KMS-11 (cell line): ENCODE measurements around the gene PHLDA2.

Source experiments
- H2AFZ ChIP-seq: fragments of 200-600 bp; sonication (generic); 2 replicates; pipeline ENCODE4 v1.6.1; 2016; ENCODE audit warnings: antibody characterized with exemption, mixed run types, low read depth
- H3K27ac ChIP-seq: fragments of 200-600 bp; sonication (generic); 2 replicates; pipeline ENCODE4 v1.6.1; 2016; ENCODE audit warnings: mild to moderate bottlenecking, mixed run types
- H3K27me3 ChIP-seq: fragments of 200-600 bp; sonication (generic); 2 replicates; pipeline ENCODE4 v1.6.1; 2017; ENCODE audit warnings: mild to moderate bottlenecking, low read depth, mixed run types, moderate library complexity; ENCODE audit not compliant: insufficient read depth
- H3K36me3 ChIP-seq: fragments of 200-600 bp; sonication (generic); 2 replicates; pipeline ENCODE4 v1.6.1; 2017; ENCODE audit warnings: mild to moderate bottlenecking, mixed run types; ENCODE audit not compliant: insufficient read depth
- H3K4me1 ChIP-seq: fragments of 200-600 bp; sonication (generic); 2 replicates; pipeline ENCODE4 v1.6.1; 2016; ENCODE audit warnings: mild to moderate bottlenecking, low read depth, mixed run types; ENCODE audit not compliant: poor library complexity, severe bottlenecking
- H3K4me2 ChIP-seq: fragments of 200-600 bp; sonication (generic); 2 replicates; pipeline ENCODE4 v1.7.0; 2016; ENCODE audit warnings: mild to moderate bottlenecking, mixed run types
- H3K4me3 ChIP-seq: fragments of 200-600 bp; sonication (generic); IDR thresholded peaks from 2 replicates; pipeline ENCODE4 v1.6.1; 2017; ENCODE audit warnings: low read depth, low read length, mixed read lengths; ENCODE audit not compliant: insufficient read depth
- H3K79me2 ChIP-seq: fragments of 200-600 bp; sonication (generic); 2 replicates; pipeline ENCODE4 v1.6.1; 2016; ENCODE audit warnings: low read depth, mixed run types; ENCODE audit not compliant: insufficient read depth
- H3K9ac ChIP-seq: fragments of 200-600 bp; sonication (generic); 2 replicates; pipeline ENCODE4 v1.6.1; 2016; ENCODE audit warnings: mild to moderate bottlenecking, mixed run types
- H4K20me1 ChIP-seq: fragments of 200-600 bp; sonication (generic); 2 replicates; pipeline ENCODE4 v1.6.1; 2016; ENCODE audit warnings: mild to moderate bottlenecking, mixed run types; ENCODE audit not compliant: insufficient read depth
- TF ChIP-seq, protein P1 (sequence below): fragments of 200-600 bp; sonication (generic); conservative IDR thresholded peaks from 2 replicates; pipeline ENCODE4 v1.6.1; 2017; ENCODE audit warnings: low read depth, mild to moderate bottlenecking, antibody characterized with exemption, low read length, moderate library complexity, mixed read lengths

The PHLDA2 gene

DNA sequence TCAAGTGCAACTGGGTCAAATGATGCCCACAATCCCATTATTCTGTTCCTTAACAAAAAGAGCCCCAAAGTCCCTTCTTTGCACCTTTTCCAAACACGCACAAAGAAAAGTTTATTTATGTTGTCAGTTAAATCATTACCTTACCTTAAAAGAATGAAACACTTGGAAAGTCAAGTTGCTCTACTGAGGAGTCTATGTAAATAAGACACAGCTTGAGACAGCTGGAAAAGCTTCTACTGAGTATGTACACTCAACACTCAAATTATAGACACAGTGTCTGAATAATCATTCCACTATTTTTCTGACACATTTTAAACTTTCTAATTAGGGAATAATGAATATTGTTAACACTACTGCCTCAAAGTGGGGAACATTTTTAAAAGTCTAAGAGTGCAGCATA, 21.6 kb upstream of the PHLDA2 start:
- Histone ChIP-seq H3K36me3 (peaks cover 7% of the 10 kb centered on the region), H4K20me1 (no peaks in the 10 kb centered on the region), H3K4me1 (no peaks in the 10 kb centered on the region), H3K4me2 (no peak overlapping the region), H3K4me3 (no peak overlapping the region), H2AFZ (no peak overlapping the region), H3K27me3 (no peaks in the 10 kb centered on the region), H3K9ac (no peak overlapping the region), H3K79me2 (no peaks in the 10 kb centered on the region; the same call in 1 of the 2 replicates), H3K27ac (no peak overlapping the region)
- TF ChIP-seq, protein P1, sequence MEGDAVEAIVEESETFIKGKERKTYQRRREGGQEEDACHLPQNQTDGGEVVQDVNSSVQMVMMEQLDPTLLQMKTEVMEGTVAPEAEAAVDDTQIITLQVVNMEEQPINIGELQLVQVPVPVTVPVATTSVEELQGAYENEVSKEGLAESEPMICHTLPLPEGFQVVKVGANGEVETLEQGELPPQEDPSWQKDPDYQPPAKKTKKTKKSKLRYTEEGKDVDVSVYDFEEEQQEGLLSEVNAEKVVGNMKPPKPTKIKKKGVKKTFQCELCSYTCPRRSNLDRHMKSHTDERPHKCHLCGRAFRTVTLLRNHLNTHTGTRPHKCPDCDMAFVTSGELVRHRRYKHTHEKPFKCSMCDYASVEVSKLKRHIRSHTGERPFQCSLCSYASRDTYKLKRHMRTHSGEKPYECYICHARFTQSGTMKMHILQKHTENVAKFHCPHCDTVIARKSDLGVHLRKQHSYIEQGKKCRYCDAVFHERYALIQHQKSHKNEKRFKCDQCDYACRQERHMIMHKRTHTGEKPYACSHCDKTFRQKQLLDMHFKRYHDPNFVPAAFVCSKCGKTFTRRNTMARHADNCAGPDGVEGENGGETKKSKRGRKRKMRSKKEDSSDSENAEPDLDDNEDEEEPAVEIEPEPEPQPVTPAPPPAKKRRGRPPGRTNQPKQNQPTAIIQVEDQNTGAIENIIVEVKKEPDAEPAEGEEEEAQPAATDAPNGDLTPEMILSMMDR, result no peak

DNA sequence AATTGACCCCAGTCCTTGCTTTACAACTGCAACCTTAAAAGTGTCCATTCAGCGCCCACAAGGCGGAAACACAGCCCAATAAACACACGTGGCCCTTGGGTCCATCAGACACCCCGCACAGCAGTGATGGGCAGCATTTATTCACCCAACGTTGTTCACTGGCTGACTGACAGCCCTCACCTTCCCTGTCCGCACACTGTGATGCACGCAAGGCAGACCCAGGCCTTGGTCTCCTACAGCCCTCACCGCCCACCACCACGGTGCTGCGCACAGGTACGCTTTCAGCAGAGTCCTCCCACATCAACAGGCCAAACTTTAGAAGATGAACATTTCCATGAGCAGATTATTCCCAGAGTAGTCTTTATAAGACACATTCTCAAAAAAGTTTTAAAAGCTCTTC, 20.7 kb upstream of the PHLDA2 start:
- TF ChIP-seq, protein P1, result no peak
- no peaks in the 10 kb centered on the region for H3K4me1 ChIP-seq
- no peak overlapping the region for H3K9ac ChIP-seq
- peaks cover 4% of the 10 kb centered on the region for H3K36me3 ChIP-seq
- H3K79me2 ChIP-seq, result no peaks in the 10 kb centered on the region; the same call in 1 of the 2 replicates
- H4K20me1 ChIP-seq, result no peaks in the 10 kb centered on the region
- no peak overlapping the region for H3K4me3 ChIP-seq
- H3K4me2 ChIP-seq, result no peak overlapping the region
- no peak overlapping the region for H3K27ac ChIP-seq
- H3K27me3 ChIP-seq, result no peaks in the 10 kb centered on the region
- H2AFZ ChIP-seq, result no peak overlapping the region

GRCh38 chr11:2947744-2948143, 18.5 kb upstream of the PHLDA2 start:
- TF ChIP-seq, protein P1, result no peak
- Histone ChIP-seq H3K4me1 (no peaks in the 10 kb centered on the region), H3K36me3 (peaks cover 4% of the 10 kb centered on the region), H3K79me2 (no peaks in the 10 kb centered on the region), H3K27me3 (no peaks in the 10 kb centered on the region), H3K27ac (no peak overlapping the region), H3K4me3 (no peak overlapping the region), H2AFZ (no peak overlapping the region), H3K9ac (no peak overlapping the region), H3K4me2 (no peak overlapping the region), H4K20me1 (no peaks in the 10 kb centered on the region)

DNA sequence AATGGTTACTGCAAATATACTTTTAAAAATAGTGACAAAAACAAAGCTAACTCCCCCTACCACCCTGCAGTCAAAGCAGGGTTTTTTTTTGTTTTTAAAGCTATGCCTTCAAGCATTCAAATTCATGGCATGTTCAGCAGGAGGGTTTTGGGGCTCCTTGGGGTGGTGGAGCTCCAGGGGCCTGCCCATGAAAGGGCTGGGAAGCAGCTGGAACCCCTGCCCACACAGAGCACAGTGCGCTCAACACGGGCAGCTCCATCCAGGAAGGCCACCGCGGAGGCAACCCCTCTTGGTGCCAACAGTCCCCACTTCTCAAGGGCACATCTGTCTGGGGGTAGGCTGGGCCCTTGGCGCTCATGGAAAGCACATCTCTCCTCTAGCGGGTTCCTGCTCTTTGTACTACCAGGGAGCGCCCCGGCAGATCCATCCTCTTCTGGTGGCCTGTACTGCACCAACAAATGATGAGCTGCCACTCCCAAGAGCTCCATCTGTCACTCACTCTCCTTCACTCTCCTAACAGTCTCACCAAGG, 16.6 kb upstream of the PHLDA2 start:
- Histone ChIP-seq H3K4me3 (no peak overlapping the region), H3K4me2 (no peak overlapping the region), H3K79me2 (no peaks in the 10 kb centered on the region), H3K27ac (no peak overlapping the region), H3K9ac (no peak overlapping the region), H3K4me1 (no peaks in the 10 kb centered on the region), H3K36me3 (peaks cover 4% of the 10 kb centered on the region; the same call in 1 of the 2 replicates), H2AFZ (no peak overlapping the region), H3K27me3 (no peaks in the 10 kb centered on the region), H4K20me1 (no peaks in the 10 kb centered on the region)
- TF ChIP-seq, protein P1, result no peak
